Measurements from ENCODE around the gene RFC1. TPM values are rescaled to one million over a fixed set of nuclear protein-coding genes. Genes with fewer than 3 reads are reported as not detected.

Gene RFC1
- total RNA-seq, 1 donor from 2014 or later: 50.2 TPM

DNA sequence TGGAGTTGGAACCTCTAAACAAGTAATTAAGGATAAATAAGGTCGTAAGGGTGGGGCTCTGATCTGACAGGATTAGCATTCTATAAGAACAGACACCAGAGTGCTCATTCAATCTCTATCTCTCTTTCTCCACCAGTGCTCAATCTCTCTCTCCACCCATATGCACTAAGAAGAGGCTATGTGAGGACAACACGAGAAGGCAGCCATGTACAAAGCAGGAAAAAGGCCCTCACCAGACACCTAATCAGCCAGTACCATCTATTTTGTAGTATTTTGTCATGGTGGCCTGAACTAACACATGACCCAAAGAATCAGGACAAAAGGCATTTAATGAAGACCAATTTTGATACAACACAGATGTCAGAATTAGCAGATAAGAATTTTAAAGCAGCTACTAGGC is 16.8 kb downstream of the RFC1 start:
- DNase-seq (no peak), ATAC-seq (no peak)
- Histone ChIP-seq H3K27ac (no peak overlapping the region), H3K27me3 (ENCODE audit: low read depth) (no peaks in the 10 kb centered on the region), H3K4me1 (peaks cover 19% of the 10 kb centered on the region), H3K36me3 (peaks cover 33% of the 10 kb centered on the region), H3K4me3 (no peak overlapping the region), H3K9me3 (no peaks in the 10 kb centered on the region)
- intact Hi-C loops (cut with DNase I): no loop called here
- TF ChIP-seq, protein P1, sequence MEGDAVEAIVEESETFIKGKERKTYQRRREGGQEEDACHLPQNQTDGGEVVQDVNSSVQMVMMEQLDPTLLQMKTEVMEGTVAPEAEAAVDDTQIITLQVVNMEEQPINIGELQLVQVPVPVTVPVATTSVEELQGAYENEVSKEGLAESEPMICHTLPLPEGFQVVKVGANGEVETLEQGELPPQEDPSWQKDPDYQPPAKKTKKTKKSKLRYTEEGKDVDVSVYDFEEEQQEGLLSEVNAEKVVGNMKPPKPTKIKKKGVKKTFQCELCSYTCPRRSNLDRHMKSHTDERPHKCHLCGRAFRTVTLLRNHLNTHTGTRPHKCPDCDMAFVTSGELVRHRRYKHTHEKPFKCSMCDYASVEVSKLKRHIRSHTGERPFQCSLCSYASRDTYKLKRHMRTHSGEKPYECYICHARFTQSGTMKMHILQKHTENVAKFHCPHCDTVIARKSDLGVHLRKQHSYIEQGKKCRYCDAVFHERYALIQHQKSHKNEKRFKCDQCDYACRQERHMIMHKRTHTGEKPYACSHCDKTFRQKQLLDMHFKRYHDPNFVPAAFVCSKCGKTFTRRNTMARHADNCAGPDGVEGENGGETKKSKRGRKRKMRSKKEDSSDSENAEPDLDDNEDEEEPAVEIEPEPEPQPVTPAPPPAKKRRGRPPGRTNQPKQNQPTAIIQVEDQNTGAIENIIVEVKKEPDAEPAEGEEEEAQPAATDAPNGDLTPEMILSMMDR (IDR thresholded peaks at IDR 0.05): no peak

DNA sequence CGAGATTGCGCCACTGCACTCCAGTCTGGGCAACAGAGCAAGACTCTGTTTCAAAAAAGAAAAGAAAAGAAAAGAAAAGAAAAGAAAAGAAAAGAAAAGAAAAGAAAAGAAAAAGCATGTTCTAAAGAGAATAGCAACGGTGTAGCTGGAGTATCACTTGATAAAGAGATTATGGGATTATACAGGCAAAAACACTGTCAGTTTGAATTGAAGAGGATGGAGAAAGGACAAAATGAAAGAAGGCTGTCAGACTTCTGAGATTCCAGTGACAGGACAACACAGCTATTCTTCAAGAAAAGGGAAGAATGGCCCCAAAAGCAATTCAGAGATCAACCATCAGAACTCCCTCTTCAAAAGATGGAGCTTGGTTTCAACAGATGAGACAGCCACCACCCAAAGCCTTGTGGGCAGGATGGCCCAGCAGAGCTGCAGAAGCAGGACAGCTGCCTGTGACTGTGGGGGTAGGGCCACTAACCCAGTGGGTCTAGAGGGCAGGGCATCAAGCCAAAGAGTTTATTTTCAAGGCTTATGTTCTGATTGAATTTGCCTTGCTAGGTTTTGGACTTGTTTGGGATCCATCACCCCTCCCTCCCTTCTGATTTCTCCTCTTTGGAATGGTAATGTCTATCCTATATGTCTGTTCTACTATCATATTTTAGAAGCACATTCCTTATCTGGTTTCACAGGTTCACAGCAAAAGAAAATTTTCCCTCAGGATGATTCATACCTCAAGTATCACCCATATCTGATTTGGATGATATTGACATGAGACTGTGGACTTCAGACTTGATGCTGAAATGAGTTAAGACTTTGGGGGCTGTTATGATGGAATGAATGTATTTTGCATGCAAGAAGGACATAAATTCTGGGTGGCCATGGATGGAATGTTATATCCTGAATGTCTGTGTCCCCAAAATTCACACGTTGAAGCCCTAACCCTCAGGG is 17.5 kb downstream of the RFC1 start:
- Histone ChIP-seq H3K27me3 (ENCODE audit: low read depth) (no peaks in the 10 kb centered on the region), H3K9me3 (no peaks in the 10 kb centered on the region), H3K27ac (no peak overlapping the region), H3K4me3 (no peak overlapping the region), H3K4me1 (peaks cover 17% of the 10 kb centered on the region), H3K36me3 (peaks cover 33% of the 10 kb centered on the region)
- intact Hi-C loops (cut with DNase I): no loop called here
- DNase-seq: no peak
- ATAC-seq: no peak
- TF ChIP-seq, protein P1 (IDR thresholded peaks at IDR 0.05): no peak

DNA sequence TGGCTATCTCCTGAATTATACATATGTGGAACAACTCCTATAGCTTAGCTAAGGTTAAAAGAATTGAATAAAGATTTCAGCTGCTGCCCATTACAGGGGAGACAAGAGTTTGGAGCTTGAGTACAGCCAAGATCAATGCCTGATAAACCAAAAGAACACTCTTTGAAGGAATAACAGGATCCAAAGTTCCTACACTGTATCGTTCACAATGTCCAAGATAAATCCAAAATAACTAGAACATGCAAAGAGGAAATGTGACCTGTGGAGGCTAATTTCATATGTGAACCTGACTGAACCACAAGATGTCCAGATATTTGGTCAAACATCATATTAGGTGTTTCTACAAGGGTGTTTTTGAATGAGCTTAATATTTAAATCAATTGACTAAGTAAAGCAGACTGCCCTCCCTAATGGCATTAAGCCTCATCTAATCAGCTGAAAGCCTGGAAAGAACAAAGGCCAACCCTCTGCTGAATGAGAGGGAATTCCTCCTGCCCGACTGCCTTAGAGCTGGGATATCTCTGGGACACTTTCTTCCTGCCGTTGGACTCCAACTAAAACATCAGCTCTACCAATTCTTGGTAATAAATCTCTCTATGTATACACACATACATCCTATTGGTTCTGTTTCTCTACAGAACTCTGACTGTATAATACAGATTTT is 19.2 kb downstream of the RFC1 start:
- H3K36me3 ChIP-seq: peaks cover 39% of the 10 kb centered on the region
- TF ChIP-seq, protein P1 (IDR thresholded peaks at IDR 0.05): no peak
- intact Hi-C loops (cut with DNase I): no loop called here
- H3K4me1 ChIP-seq: peaks cover 14% of the 10 kb centered on the region
- no peak overlapping the region for H3K27ac ChIP-seq
- H3K9me3 ChIP-seq: no peaks in the 10 kb centered on the region
- DNase-seq: no peak
- ATAC-seq: no peak
- H3K4me3 ChIP-seq: no peak overlapping the region
- H3K27me3 ChIP-seq (ENCODE audit: low read depth): no peaks in the 10 kb centered on the region

DNA sequence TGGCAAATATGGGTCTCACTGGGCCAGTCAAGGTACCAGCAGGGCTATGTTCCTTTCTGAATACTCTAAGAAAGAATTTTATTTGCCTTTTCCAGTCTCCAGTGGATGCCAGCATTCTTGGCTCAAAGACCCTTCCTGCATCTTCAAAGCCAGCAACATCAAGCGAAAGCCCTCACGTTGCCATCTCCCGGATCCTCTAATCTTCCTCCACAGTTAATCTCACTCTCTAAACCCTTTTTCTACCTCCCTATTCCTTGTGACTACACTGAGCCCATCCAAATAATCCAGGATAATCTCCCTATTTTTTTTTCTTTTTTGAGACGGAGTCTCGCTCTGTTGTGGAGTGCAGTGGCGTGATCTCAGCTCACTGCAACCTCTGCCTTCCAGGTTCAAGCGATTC is 23.4 kb downstream of the RFC1 start:
- peaks cover 28% of the 10 kb centered on the region for H3K4me1 ChIP-seq
- H3K27me3 ChIP-seq (ENCODE audit: low read depth): no peaks in the 10 kb centered on the region
- H3K27ac ChIP-seq: no peak overlapping the region
- no peak overlapping the region for H3K4me3 ChIP-seq
- intact Hi-C loops (cut with DNase I): no loop called here
- DNase-seq (no peak), ATAC-seq (no peak)
- TF ChIP-seq, protein P1 (IDR thresholded peaks at IDR 0.05): no peak
- H3K9me3 ChIP-seq: no peaks in the 10 kb centered on the region
- H3K36me3 ChIP-seq: peaks cover 23% of the 10 kb centered on the region

DNA sequence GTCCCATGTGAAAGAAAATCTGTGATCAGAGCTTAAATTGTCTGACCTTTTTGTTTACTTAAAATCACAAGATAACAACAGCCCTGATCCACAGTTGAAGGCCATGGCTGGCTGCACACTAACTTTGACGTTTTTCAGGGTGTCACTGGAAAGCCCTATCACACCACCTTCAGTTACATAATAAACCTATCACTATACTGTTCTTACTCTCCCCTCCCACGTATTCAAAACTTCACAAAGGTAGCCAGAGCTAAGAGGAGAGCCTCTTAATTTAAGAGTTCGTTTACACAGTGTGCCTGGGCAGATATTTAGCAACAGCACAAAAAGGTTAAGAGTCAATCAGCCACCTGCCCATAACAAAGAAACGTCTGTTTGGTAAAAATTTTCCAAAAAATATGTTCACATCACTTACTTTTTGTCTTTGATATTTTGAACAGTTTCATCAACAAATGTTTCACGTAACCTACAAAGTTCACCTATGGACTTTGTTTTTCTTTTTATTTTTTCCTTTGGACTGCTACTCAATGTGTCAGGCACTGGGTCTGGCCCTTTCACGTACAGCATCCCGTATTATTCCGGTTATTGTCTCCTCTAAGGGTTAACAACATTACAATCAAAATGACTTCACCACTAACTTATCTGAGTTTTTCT is 25.0 kb downstream of the RFC1 start:
- no peaks in the 10 kb centered on the region for H3K9me3 ChIP-seq
- H3K4me1 ChIP-seq: peaks cover 28% of the 10 kb centered on the region
- peak overlapping the region; percentile 14 for H3K27ac ChIP-seq
- ATAC-seq (peak; percentile 93 to 97), DNase-seq (no peak)
- TF ChIP-seq, protein P1 (IDR thresholded peaks at IDR 0.05): no peak
- peaks cover 23% of the 10 kb centered on the region for H3K36me3 ChIP-seq
- H3K27me3 ChIP-seq (ENCODE audit: low read depth): no peaks in the 10 kb centered on the region
- intact Hi-C loops (cut with DNase I): no loop called here
- H3K4me3 ChIP-seq: no peak overlapping the region

Measured in lower lobe of right lung (tissue), 2 donors.